PFSK-1 (cell line): ENCODE data around the gene JPH4.

Experiments used
- FOXP2 ChIP-seq: optimal IDR thresholded peaks from 2 replicates; pipeline ENCODE3; 2011; ENCODE audit warnings: borderline replicate concordance, control low read depth, inconsistent platforms; ENCODE audit not compliant: insufficient read depth; ENCODE audit errors: extremely low read length, extremely low read depth
- POLR2AphosphoS5 ChIP-seq: IDR thresholded peaks from 2 replicates; pipeline ENCODE4 v1.6.1; 2012; ENCODE audit warnings: low read depth, mild to moderate bottlenecking, control low read depth, low read length, moderate library complexity
- REST ChIP-seq, 2 experiments: IDR thresholded peaks; 2 replicates each; pipeline versions ENCODE4 v1.6.1 to v1.8.0; 2011 to 2012; ENCODE audit warnings: low read depth in 2 of 2, low read length in 2 of 2, control low read depth in 1 of 2, inconsistent platforms in 1 of 2, mild to moderate bottlenecking in 1 of 2, moderate library complexity in 1 of 2; ENCODE audit not compliant: insufficient read depth in 1 of 2
- SIN3A ChIP-seq: IDR thresholded peaks from 2 replicates; pipeline ENCODE4 v1.6.1; 2012; ENCODE audit warnings: mild to moderate bottlenecking, low read length, moderate library complexity, borderline replicate concordance; ENCODE audit not compliant: insufficient read depth
- TAF1 ChIP-seq: IDR thresholded peaks from 2 replicates; pipeline ENCODE4 v1.6.1; 2012; ENCODE audit warnings: low read length, control low read depth, borderline replicate concordance; ENCODE audit not compliant: insufficient read depth

JPH4 gene

GRCh38 chr14:23610090-23610814, 31.7 kb upstream of the JPH4 start:
- TF ChIP-seq TAF1 (no peak), FOXP2 (no peak), POLR2AphosphoS5 (no peak), SIN3A (no peak), REST (IDR thresholded peaks at IDR 0.05; ENCODE audit: insufficient read depth in 1 of 2, low read depth in 2 of 2, low read length in 2 of 2) (no peak)

GRCh38 chr14:23609001-23609400, 30.4 kb upstream of the JPH4 start:
- TF ChIP-seq FOXP2: no peak
- TF ChIP-seq TAF1: no peak
- no peak for TF ChIP-seq SIN3A
- TF ChIP-seq POLR2AphosphoS5: no peak

GRCh38 chr14:23608454-23608853, 29.9 kb upstream of the JPH4 start:
- TF ChIP-seq REST (IDR thresholded peaks at IDR 0.05; ENCODE audit: insufficient read depth in 1 of 2, low read depth in 2 of 2, low read length in 2 of 2): no peak
- TF ChIP-seq POLR2AphosphoS5: no peak
- TF ChIP-seq FOXP2: no peak
- TF ChIP-seq SIN3A: no peak
- no peak for TF ChIP-seq TAF1

GRCh38 chr14:23605931-23606585, 27.5 kb upstream of the JPH4 start:
- no peak for TF ChIP-seq REST (IDR thresholded peaks at IDR 0.05; ENCODE audit: insufficient read depth in 1 of 2, low read depth in 2 of 2, low read length in 2 of 2)
- TF ChIP-seq SIN3A: no peak
- TF ChIP-seq TAF1: no peak
- TF ChIP-seq FOXP2: no peak
- TF ChIP-seq POLR2AphosphoS5: no peak

- TF ChIP-seq SIN3A (no peak), REST (IDR thresholded peaks at IDR 0.05; ENCODE audit: insufficient read depth in 1 of 2, low read depth in 2 of 2, low read length in 2 of 2) (no peak), POLR2AphosphoS5 (no peak), FOXP2 (no peak), TAF1 (no peak)
These were observed 26.1 kb upstream of the JPH4 start for GRCh38 chr14:23604675-23605170.
